PC-3 (cell line): ENCODE results near the gene ASB7. TPM values are rescaled to one million over a fixed set of nuclear protein-coding genes. Genes with fewer than 3 reads are reported as not detected.

Experiments
- ATAC-seq: fragments of 200-7000 bp; cut with Tn5 transposase; 2 replicates; pipeline ENCODE4 v1.9.1; 2020; ENCODE audit warnings: mild to moderate bottlenecking, moderate library complexity
- BruUV-seq: library from RNA; stranded (reverse); fragments of 400-500 nt; replicated peaks from 2 replicates; lab custom pipeline; 2021; lab: Mats Ljungman, UMichigan
- CTCF ChIA-PET: fragments of 300-600 bp; sonication (Branson Sonifier 250); formaldehyde crosslinking; loops from one replicate; lab custom pipeline; 2022; ENCODE audit warnings: antibody characterized with exemption; lab: Charles Lee
- POLR2A ChIA-PET: fragments of 300-600 bp; sonication (Branson Sonifier 250); formaldehyde crosslinking; loops from one replicate; lab custom pipeline; 2022; ENCODE audit warnings: antibody characterized with exemption; ENCODE audit not compliant: unreplicated experiment; lab: Charles Lee
- DNase-seq: peaks from one replicate; pipeline ENCODE4 v3.0.0-alpha.2; 2015
- H2AFZ ChIP-seq: fragments of 300-600 bp; sonication (generic); 2 replicates; pipeline ENCODE4 v1.6.0; 2016; ENCODE audit warnings: antibody characterized with exemption, low read length
- H3F3A ChIP-seq: fragments of 300-600 bp; sonication (generic); one replicate; pipeline ENCODE4 v1.6.0; 2017; ENCODE audit warnings: antibody characterized with exemption, low read length, control low read depth, mild to moderate bottlenecking; ENCODE audit not compliant: unreplicated experiment
- H3K27ac ChIP-seq: fragments of 300-600 bp; sonication (generic); 2 replicates; pipeline ENCODE4 v1.5.1; 2016; ENCODE audit warnings: mild to moderate bottlenecking, low read length
- H3K27me3 ChIP-seq: fragments of 300-600 bp; sonication (generic); 2 replicates; pipeline ENCODE4 v1.6.1; 2016; ENCODE audit warnings: low read length, mixed read lengths
- H3K36me3 ChIP-seq: fragments of 300-600 bp; sonication (generic); 2 replicates; pipeline ENCODE4 v1.6.1; 2016; ENCODE audit warnings: low read depth, mixed run types, low read length, mixed read lengths
- H3K4me1 ChIP-seq: fragments of 300-600 bp; sonication (generic); 2 replicates; pipeline ENCODE4 v1.5.1; 2016; ENCODE audit warnings: low read length; ENCODE audit not compliant: insufficient read depth
- H3K4me2 ChIP-seq: fragments of 300-600 bp; sonication (generic); 2 replicates; pipeline ENCODE4 v1.6.0; 2016; ENCODE audit warnings: low read length
- H3K4me3 ChIP-seq: fragments of 300-600 bp; sonication (generic); 2 replicates; pipeline ENCODE4 v1.5.1; 2016; ENCODE audit warnings: mild to moderate bottlenecking, low read length, mixed read lengths
- H3K79me2 ChIP-seq: fragments of 300-600 bp; sonication (generic); 2 replicates; pipeline ENCODE4 v1.6.1; 2017; ENCODE audit warnings: low read length, mixed read lengths
- H3K9ac ChIP-seq: fragments of 300-600 bp; sonication (generic); 2 replicates; pipeline ENCODE4 v1.6.0; 2016; ENCODE audit warnings: mild to moderate bottlenecking, low read length
- H3K9me2 ChIP-seq: fragments of 300-600 bp; sonication (generic); replicated peaks from 2 replicates; pipeline ENCODE4 v1.6.1; 2016; ENCODE audit warnings: mixed run types, low read length, mixed read lengths
- H3K9me3 ChIP-seq: fragments of 300-600 bp; sonication (generic); 2 replicates; pipeline ENCODE4 v1.6.1; 2016; ENCODE audit warnings: low read length, mixed read lengths
- H4K20me1 ChIP-seq: fragments of 300-600 bp; sonication (generic); 2 replicates; pipeline ENCODE4 v1.6.1; 2016; ENCODE audit warnings: low read length, mixed read lengths
- EZH2 ChIP-seq: fragments of 300-600 bp; sonication (generic); IDR thresholded peaks from one replicate; pipeline ENCODE4 v1.6.1; 2017; ENCODE audit warnings: antibody characterized with exemption, mild to moderate bottlenecking, low read length; ENCODE audit not compliant: unreplicated experiment
- EZH2phosphoT487 ChIP-seq: fragments of 300-600 bp; sonication (generic); IDR thresholded peaks from 2 replicates; pipeline ENCODE4 v1.6.1; 2018; ENCODE audit warnings: mild to moderate bottlenecking, antibody characterized with exemption, low read length, borderline replicate concordance
- intact Hi-C: fragments of 100-400 bp; cut with micrococcal nuclease; formaldehyde crosslinking; loops from 2 replicates; pipeline ENCODE4 v1.9.0; 2023
- total RNA-seq: library from RNA; depleted of rRNA; stranded (reverse); fragments of >200 nt; gene quantifications from 2 replicates; pipeline ENCODE4 v1.2.3, GENCODE V29; 2014
- TF ChIP-seq, protein P1 (sequence below): fragments of 300-600 bp; sonication (generic); conservative IDR thresholded peaks from 2 replicates; pipeline ENCODE4 v1.5.1; 2017; ENCODE audit warnings: antibody characterized with exemption, low read depth, mild to moderate bottlenecking, low read length

Gene ASB7
- total RNA-seq, 1 experiment from 2014 or later, result 7.8 TPM

GRCh38 chr15:100661156-100661555 is 58.8 kb downstream of the ASB7 start:
- TF ChIP-seq, protein P1, sequence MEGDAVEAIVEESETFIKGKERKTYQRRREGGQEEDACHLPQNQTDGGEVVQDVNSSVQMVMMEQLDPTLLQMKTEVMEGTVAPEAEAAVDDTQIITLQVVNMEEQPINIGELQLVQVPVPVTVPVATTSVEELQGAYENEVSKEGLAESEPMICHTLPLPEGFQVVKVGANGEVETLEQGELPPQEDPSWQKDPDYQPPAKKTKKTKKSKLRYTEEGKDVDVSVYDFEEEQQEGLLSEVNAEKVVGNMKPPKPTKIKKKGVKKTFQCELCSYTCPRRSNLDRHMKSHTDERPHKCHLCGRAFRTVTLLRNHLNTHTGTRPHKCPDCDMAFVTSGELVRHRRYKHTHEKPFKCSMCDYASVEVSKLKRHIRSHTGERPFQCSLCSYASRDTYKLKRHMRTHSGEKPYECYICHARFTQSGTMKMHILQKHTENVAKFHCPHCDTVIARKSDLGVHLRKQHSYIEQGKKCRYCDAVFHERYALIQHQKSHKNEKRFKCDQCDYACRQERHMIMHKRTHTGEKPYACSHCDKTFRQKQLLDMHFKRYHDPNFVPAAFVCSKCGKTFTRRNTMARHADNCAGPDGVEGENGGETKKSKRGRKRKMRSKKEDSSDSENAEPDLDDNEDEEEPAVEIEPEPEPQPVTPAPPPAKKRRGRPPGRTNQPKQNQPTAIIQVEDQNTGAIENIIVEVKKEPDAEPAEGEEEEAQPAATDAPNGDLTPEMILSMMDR, result no peak
- TF ChIP-seq EZH2 (no peak), EZH2phosphoT487 (no peak)
- Histone ChIP-seq H2AFZ (no peak overlapping the region), H3K36me3 (no peaks in the 10 kb centered on the region), H3K9me3 (no peaks in the 10 kb centered on the region), H3K9me2 (no peaks in the 10 kb centered on the region), H3F3A (no peaks in the 10 kb centered on the region), H3K27ac (no peak overlapping the region), H3K4me2 (no peak overlapping the region), H4K20me1 (no peaks in the 10 kb centered on the region), H3K79me2 (no peaks in the 10 kb centered on the region), H3K4me1 (peaks cover 10% of the 10 kb centered on the region), H3K4me3 (no peak overlapping the region), H3K9ac (no peak overlapping the region), H3K27me3 (no peaks in the 10 kb centered on the region)
- intact Hi-C loops, result no loop called here
- ATAC-seq (no peak), DNase-seq (no peak)
- POLR2A ChIA-PET, result no interaction called here
- BruUV-seq, result no TSS peak
- CTCF ChIA-PET, result no interaction called here

GRCh38 chr15:100663086-100663914 is 60.9 kb downstream of the ASB7 start:
- POLR2A ChIA-PET, result no interaction called here
- H3K27ac ChIP-seq, result no peak overlapping the region
- intact Hi-C loops, result no loop called here
- H2AFZ ChIP-seq, result no peak overlapping the region
- no peaks in the 10 kb centered on the region for H3F3A ChIP-seq
- DNase-seq, result peak; percentile 25
- no peaks in the 10 kb centered on the region for H3K9me2 ChIP-seq
- BruUV-seq, result no TSS peak
- TF ChIP-seq EZH2 (no peak), EZH2phosphoT487 (no peak)
- TF ChIP-seq, protein P1, result peak; percentile 39
- H3K4me3 ChIP-seq, result no peak overlapping the region
- ATAC-seq, result peak; percentile 40
- H3K9me3 ChIP-seq, result no peaks in the 10 kb centered on the region
- H3K4me2 ChIP-seq, result no peak overlapping the region
- no peaks in the 10 kb centered on the region for H3K36me3 ChIP-seq
- no peak overlapping the region for H3K9ac ChIP-seq
- H3K4me1 ChIP-seq, result peaks cover 23% of the 10 kb centered on the region
- H3K27me3 ChIP-seq, result no peaks in the 10 kb centered on the region
- H3K79me2 ChIP-seq, result no peaks in the 10 kb centered on the region
- CTCF ChIA-PET, result no interaction called here
- H4K20me1 ChIP-seq, result no peaks in the 10 kb centered on the region

- Histone ChIP-seq H2AFZ (no peak overlapping the region), H3K4me3 (no peak overlapping the region), H3F3A (no peaks in the 10 kb centered on the region), H3K27me3 (no peaks in the 10 kb centered on the region), H3K4me1 (peaks cover 24% of the 10 kb centered on the region), H3K9me2 (no peaks in the 10 kb centered on the region), H3K4me2 (no peak overlapping the region), H3K36me3 (no peaks in the 10 kb centered on the region), H3K9me3 (no peaks in the 10 kb centered on the region), H4K20me1 (no peaks in the 10 kb centered on the region), H3K79me2 (no peaks in the 10 kb centered on the region), H3K27ac (no peak overlapping the region), H3K9ac (no peak overlapping the region)
- DNase-seq (no peak), ATAC-seq (no peak)
- CTCF ChIA-PET, result no interaction called here
- BruUV-seq, result no TSS peak
- no peak for TF ChIP-seq EZH2
- TF ChIP-seq, protein P1, result no peak
- TF ChIP-seq EZH2phosphoT487, result no peak
- POLR2A ChIA-PET, result no interaction called here
- intact Hi-C loops, result no loop called here
These were observed 61.5 kb downstream of the ASB7 start for GRCh38 chr15:100663915-100664281.
